ENCODE measurements around the gene PEBP1. TPM values are rescaled to one million over a fixed set of nuclear protein-coding genes. Genes with fewer than 3 reads are reported as not detected.

PEBP1 gene
- total and polyA plus RNA-seq, 11 donors = 295 to 751 (median 420) TPM

- H3K9me3 ChIP-seq = no peaks in the 10 kb centered on the region
- peaks cover 0 to 91% (median 64%) of the 10 kb centered on the region in 9 donors for H3K36me3 ChIP-seq
- ATAC-seq = no peak
- WGBS, 4 donors = 58 to 64% (median 60%) methylated on average over 6 of the region's 6 CpGs
- H3K4me1 ChIP-seq = no peaks in the 10 kb centered on the region
- H3K27ac ChIP-seq = no peak overlapping the region
- peak in 1 of 5 donors; percentile 31 for DNase-seq
- H3K27me3 ChIP-seq = no peaks in the 10 kb centered on the region
- intact Hi-C loops (cut with DNase I) = no loop called here
- TF ChIP-seq CTCF (IDR thresholded peaks at IDR 0.05) (peak in 11 of 12 donors; percentile 13 to 53 (median 36)), POLR2A (IDR thresholded peaks at IDR 0.05) (no peak)
- H3K4me3 ChIP-seq = no peak overlapping the region
Measured at GRCh38 chr12:118164798-118165486, 29.0 kb downstream of the PEBP1 start.

- TF ChIP-seq POLR2A (IDR thresholded peaks at IDR 0.05) (no peak), CTCF (IDR thresholded peaks at IDR 0.05) (no peak)
- intact Hi-C loops (cut with DNase I) = no loop called here
- no peaks in the 10 kb centered on the region for H3K27me3 ChIP-seq
- H3K27ac ChIP-seq = no peak overlapping the region
- H3K9me3 ChIP-seq = no peaks in the 10 kb centered on the region
- H3K4me3 ChIP-seq = no peak overlapping the region
- ATAC-seq = no peak
- 82 to 89% (median 85%) methylated on average over 2 of the region's 2 CpGs for WGBS, 4 donors
- peaks cover 0 to 91% (median 64%) of the 10 kb centered on the region in 9 donors for H3K36me3 ChIP-seq
- DNase-seq = no peak
- no peaks in the 10 kb centered on the region for H3K4me1 ChIP-seq
Measured at GRCh38 chr12:118166946-118167345, 31.0 kb downstream of the PEBP1 start.

GRCh38 chr12:118175823-118176447, 40.0 kb downstream of the PEBP1 start:
- DNase-seq (no peak), ATAC-seq (peak in 2 of 4 donors; percentile 41 to 55)
- H3K27me3 ChIP-seq = no peaks in the 10 kb centered on the region
- WGBS, 4 donors = 88 to 93% (median 91%) methylated on average over 4 of the region's 4 CpGs
- H3K4me1 ChIP-seq = peaks cover 0 to 6% (median 0%) of the 10 kb centered on the region in 12 donors
- H3K27ac ChIP-seq = no peak overlapping the region
- H3K9me3 ChIP-seq = no peaks in the 10 kb centered on the region
- H3K36me3 ChIP-seq = peaks cover 0 to 100% (median 93%) of the 10 kb centered on the region in 9 donors
- TF ChIP-seq POLR2A (IDR thresholded peaks at IDR 0.05) (no peak), CTCF (IDR thresholded peaks at IDR 0.05) (no peak)
- no peak overlapping the region for H3K4me3 ChIP-seq
- intact Hi-C loops (cut with DNase I) = no loop called here

GRCh38 chr12:118183155-118183554, 47.2 kb downstream of the PEBP1 start:
- Histone ChIP-seq H3K27me3 (no peaks in the 10 kb centered on the region), H3K27ac (peak overlapping the region in 7 of 12 donors; percentile 1 to 44 (median 25)), H3K36me3 (peaks cover 0 to 35% (median 30%) of the 10 kb centered on the region in 9 donors), H3K4me3 (no peak overlapping the region), H3K9me3 (no peaks in the 10 kb centered on the region), H3K4me1 (peaks cover 0 to 36% (median 24%) of the 10 kb centered on the region in 12 donors)
- TF ChIP-seq POLR2A (IDR thresholded peaks at IDR 0.05) (no peak), CTCF (IDR thresholded peaks at IDR 0.05) (no peak)
- intact Hi-C loops (cut with DNase I) = loop anchor here in 9 of 10 donors (2.0 to 5.0 kb wide), 5 partner anchors 46 to 194 kb away; partner anchors contain the start of genes SUDS3 (in 8 of the 9) and PEBP1 (in 1 of the 9)
- no peak for ATAC-seq
- no peak for DNase-seq
